GM18498 (cell line): ENCODE data around the gene SCYL1.
A peak's percentile ranks its signal among the peaks of the same experiment; 100 is the strongest.

Source experiments
- ATAC-seq: cut with Tn5 transposase; IDR thresholded peaks from one replicate; pipeline ENCODE4 v1.9.1; 2021; ENCODE audit warnings: mild to moderate bottlenecking, moderate library complexity; ENCODE audit not compliant: unreplicated experiment

The SCYL1 gene

GRCh38 chr11:65551572-65552387, 26.9 kb downstream of the SCYL1 start:
- peak; percentile 72 for ATAC-seq

- no peak for ATAC-seq
These were observed 27.6 kb downstream of the SCYL1 start for GRCh38 chr11:65552388-65552951.

- ATAC-seq: no peak
These were observed 28.6 kb downstream of the SCYL1 start for GRCh38 chr11:65553301-65554001.

GRCh38 chr11:65554057-65554818, 29.4 kb downstream of the SCYL1 start:
- no peak for ATAC-seq

GRCh38 chr11:65554842-65555430, 30.1 kb downstream of the SCYL1 start:
- ATAC-seq: no peak

GRCh38 chr11:65555693-65556231, 30.9 kb downstream of the SCYL1 start:
- no peak for ATAC-seq

GRCh38 chr11:65556470-65557279, 31.8 kb downstream of the SCYL1 start:
- ATAC-seq: no peak

GRCh38 chr11:65557280-65558001, 32.6 kb downstream of the SCYL1 start:
- no peak for ATAC-seq

- ATAC-seq: no peak
These were observed 33.4 kb downstream of the SCYL1 start, which contains the start of gene LTBP3 for GRCh38 chr11:65558002-65558929. Gene LTBP3 (minus strand): TSS chr11:65558359. CDS start chr11:65557959, 400 bp downstream.

GRCh38 chr11:65558930-65559509, 34.1 kb downstream of the SCYL1 start:
- ATAC-seq: no peak

GRCh38 chr11:65559535-65559934, 34.7 kb downstream of the SCYL1 start:
- no peak for ATAC-seq

- no peak for ATAC-seq
These were observed 35.2 kb downstream of the SCYL1 start for GRCh38 chr11:65559951-65560537.

- ATAC-seq: no peak
These were observed 35.9 kb downstream of the SCYL1 start for GRCh38 chr11:65560555-65561418.

- no peak for ATAC-seq
These were observed 37.1 kb downstream of the SCYL1 start for GRCh38 chr11:65562020-65562419.

GRCh38 chr11:65562788-65563187, 37.9 kb downstream of the SCYL1 start:
- no peak for ATAC-seq

GRCh38 chr11:65563601-65564000, 38.7 kb downstream of the SCYL1 start:
- no peak for ATAC-seq
